B cell (primary cell): ENCODE measurements around the gene MAP3K14. TPM values are rescaled to one million over a fixed set of nuclear protein-coding genes. Genes with fewer than 3 reads are reported as not detected.

Source experiments
- ATAC-seq: fragments of 200-7000 bp; cut with Tn5 transposase; one replicate; pipeline ENCODE4 v1.10.0; 2021; ENCODE audit warnings: low read depth, mild to moderate bottlenecking, moderate number of reproducible peaks, moderate library complexity
- CTCF ChIA-PET: fragments of 350-600 bp; sonication (Branson Sonifier 250); formaldehyde crosslinking; loops from one replicate; lab custom pipeline; 2021; ENCODE audit warnings: antibody characterized with exemption, inconsistent platforms; lab: Charles Lee
- POLR2A ChIA-PET: fragments of 350-600 bp; sonication (Branson Sonifier 250); formaldehyde crosslinking; loops from one replicate; lab custom pipeline; 2021; ENCODE audit warnings: antibody characterized with exemption; lab: Charles Lee
- DNase-seq: peaks from one replicate; pipeline ENCODE4 v3.0.0; 2013
- H2AFZ ChIP-seq: 2 replicates; pipeline ENCODE4 v1.6.1; 2012; ENCODE audit warnings: mild to moderate bottlenecking, low read depth, low read length; ENCODE audit not compliant: insufficient read depth, poor library complexity, severe bottlenecking
- H3K27ac ChIP-seq, 2 donors: 1 replicate in 1 of 2; 2 replicates in 1 of 2; pipeline ENCODE4 v1.5.1; 2012 to 2013; ENCODE audit warnings: low read length in 2 of 2, mild to moderate bottlenecking in 2 of 2, moderate library complexity in 1 of 2
- H3K27me3 ChIP-seq, 4 experiments: fragments of 200-600 bp in 1 of 4; sonication (generic) in 1 of 4; replicated peaks in 1 of 4; 1 replicate in 2 of 4; 2 replicates in 2 of 4; pipeline versions ENCODE4 v1.6.1 to v1.7.0; 2013 to 2016; ENCODE audit warnings: low read length in 3 of 4, mild to moderate bottlenecking in 2 of 4, mixed read lengths in 1 of 4, moderate library complexity in 1 of 4; ENCODE audit not compliant: insufficient read depth in 4 of 4, control insufficient read depth in 3 of 4; ENCODE audit errors: control extremely low read depth in 1 of 4
- H3K36me3 ChIP-seq, 2 experiments: replicated peaks in 1 of 2; 1 replicate in 1 of 2; 2 replicates in 1 of 2; pipeline versions ENCODE4 v1.6.1 to v1.7.1; 2013; ENCODE audit warnings: low read length in 1 of 2; ENCODE audit not compliant: insufficient read depth in 2 of 2, control insufficient read depth in 1 of 2; ENCODE audit errors: control extremely low read depth in 1 of 2, extremely low read depth in 1 of 2
- H3K4me1 ChIP-seq, 2 donors: fragments of 200-600 bp in 1 of 2; sonication (generic) in 1 of 2; 1 replicate in 1 of 2; 2 replicates in 1 of 2; pipeline versions ENCODE4 v1.5.1 to v1.6.1; 2013 to 2017; ENCODE audit warnings: low read length in 2 of 2; ENCODE audit not compliant: control insufficient read depth in 2 of 2, insufficient read depth in 2 of 2
- H3K4me2 ChIP-seq: replicated peaks from 2 replicates; pipeline ENCODE3; 2012; ENCODE audit warnings: mild to moderate bottlenecking, low read depth, low read length; ENCODE audit not compliant: poor library complexity, severe bottlenecking
- H3K4me3 ChIP-seq, 5 experiments: fragments of 200-600 bp in 1 of 5; sonication (generic) in 1 of 5; 1 replicate in 3 of 5; 2 replicates in 2 of 5; pipeline versions ENCODE4 v1.5.1 to v1.7.0; 2011 to 2016; ENCODE audit warnings: low read length in 4 of 5, mild to moderate bottlenecking in 4 of 5, low read depth in 2 of 5, control low read depth in 1 of 5, moderate library complexity in 1 of 5; ENCODE audit not compliant: insufficient read depth in 1 of 5; ENCODE audit errors: control extremely low read depth in 1 of 5, extremely low read depth in 1 of 5
- H3K79me2 ChIP-seq: fragments of 200-600 bp; sonication (generic); one replicate; pipeline ENCODE4 v1.6.0; 2016; ENCODE audit warnings: low read length; ENCODE audit not compliant: control insufficient read depth, insufficient read depth
- H3K9ac ChIP-seq: fragments of 200-600 bp; sonication (generic); 2 replicates; pipeline ENCODE4 v1.6.1; 2017; ENCODE audit warnings: mild to moderate bottlenecking, low read length, moderate library complexity
- H3K9me3 ChIP-seq, 3 donors: one replicate each; pipeline versions ENCODE4 v1.6.1 to v1.7.1; 2013; ENCODE audit warnings: low read length in 2 of 3; ENCODE audit not compliant: control insufficient read depth in 2 of 3, insufficient read depth in 1 of 3; ENCODE audit errors: control extremely low read depth in 1 of 3
- H4K20me1 ChIP-seq: 2 replicates; pipeline ENCODE4 v1.6.0; 2012; ENCODE audit warnings: mild to moderate bottlenecking, low read length; ENCODE audit not compliant: insufficient read depth, control insufficient read depth, poor library complexity, severe bottlenecking
- H3K27ac Mint-ChIP-seq: one replicate; pipeline ENCODE4 v1.8.0; 2021; ENCODE audit warnings: mixed read lengths
- H3K27me3 Mint-ChIP-seq: one replicate; pipeline ENCODE4 v1.8.0; 2021; ENCODE audit warnings: mixed read lengths
- H3K4me1 Mint-ChIP-seq: one replicate; pipeline ENCODE4 v1.8.0; 2021; ENCODE audit warnings: mixed read lengths
- H3K4me3 Mint-ChIP-seq: one replicate; pipeline ENCODE4 v1.8.0; 2021; ENCODE audit warnings: mixed read lengths
- H3K9me3 Mint-ChIP-seq: one replicate; pipeline ENCODE4 v1.8.0; 2022; ENCODE audit warnings: mixed read lengths; ENCODE audit not compliant: insufficient read depth
- EZH2 ChIP-seq: IDR thresholded peaks from 2 replicates; pipeline ENCODE4 v1.6.1; 2012; ENCODE audit warnings: borderline replicate concordance, low read depth, mild to moderate bottlenecking, moderate library complexity, low read length; ENCODE audit not compliant: insufficient read depth, poor library complexity, severe bottlenecking
- WGBS: methylation state at CpG from one replicate; pipeline ENCODE4 v1.1.5; 2013; ENCODE audit warnings: missing lambda C conversion rate; ENCODE audit not compliant: insufficient coverage; 5-methylcytosine and 5-hydroxymethylcytosine counted together
- intact Hi-C: fragments of 100-400 bp; cut with micrococcal nuclease; formaldehyde crosslinking; loops from one replicate; pipeline ENCODE4 v1.10.0; 2022
- polyA plus RNA-seq: library from polyadenylated mRNA; depleted of rRNA; stranded (reverse); fragments of >200 nt; gene quantifications from 2 replicates; pipeline ENCODE4 v1.2.3, GENCODE V29; 2012
- total RNA-seq, 2 donors: library from RNA; stranded (reverse); fragments of 120-200 nt in 1 of 2; gene quantifications; 1 replicate in 1 of 2; 2 replicates in 1 of 2; pipeline versions ENCODE4 v1.2.3 to v1.2.4, GENCODE V29; 2013 to 2022
- TF ChIP-seq, protein P1 (sequence below): fragments of 200-600 bp; IDR thresholded peaks from one replicate; pipeline ENCODE4 v1.8.0; 2022; ENCODE audit warnings: antibody characterized with exemption, mild to moderate bottlenecking

MAP3K14 gene
- total and polyA plus RNA-seq, 2 donors (not counting 1 experiment from before 2014, with no cell fraction given), result 66.1 to 84.1 TPM

GRCh38 chr17:45224671-45225050 is 92.2 kb downstream of the MAP3K14 start:
- Histone ChIP-seq H3K27me3 (no peaks in the 10 kb centered on the region), H3K9ac (peak overlapping the region; percentile 97), H4K20me1 (no peaks in the 10 kb centered on the region), H3K4me1 (peaks cover 67 to 83% of the 10 kb centered on the region in 2 donors), H3K79me2 (peaks cover 79% of the 10 kb centered on the region), H3K9me3 (no peaks in the 10 kb centered on the region), H3K36me3 (peaks cover 0 to 3% of the 10 kb centered on the region in 2 experiments), H3K4me2 (peak overlapping the region; percentile 92), H3K27ac (peak overlapping the region; percentile 99 to 100), H3K4me3 (peak overlapping the region; percentile 62 to 96 (median 90)), H2AFZ (no peak overlapping the region)
- ATAC-seq (no peak), DNase-seq (peak; percentile 32)
- intact Hi-C loops, result no loop called here
- TF ChIP-seq EZH2, result no peak
- TF ChIP-seq, protein P1, sequence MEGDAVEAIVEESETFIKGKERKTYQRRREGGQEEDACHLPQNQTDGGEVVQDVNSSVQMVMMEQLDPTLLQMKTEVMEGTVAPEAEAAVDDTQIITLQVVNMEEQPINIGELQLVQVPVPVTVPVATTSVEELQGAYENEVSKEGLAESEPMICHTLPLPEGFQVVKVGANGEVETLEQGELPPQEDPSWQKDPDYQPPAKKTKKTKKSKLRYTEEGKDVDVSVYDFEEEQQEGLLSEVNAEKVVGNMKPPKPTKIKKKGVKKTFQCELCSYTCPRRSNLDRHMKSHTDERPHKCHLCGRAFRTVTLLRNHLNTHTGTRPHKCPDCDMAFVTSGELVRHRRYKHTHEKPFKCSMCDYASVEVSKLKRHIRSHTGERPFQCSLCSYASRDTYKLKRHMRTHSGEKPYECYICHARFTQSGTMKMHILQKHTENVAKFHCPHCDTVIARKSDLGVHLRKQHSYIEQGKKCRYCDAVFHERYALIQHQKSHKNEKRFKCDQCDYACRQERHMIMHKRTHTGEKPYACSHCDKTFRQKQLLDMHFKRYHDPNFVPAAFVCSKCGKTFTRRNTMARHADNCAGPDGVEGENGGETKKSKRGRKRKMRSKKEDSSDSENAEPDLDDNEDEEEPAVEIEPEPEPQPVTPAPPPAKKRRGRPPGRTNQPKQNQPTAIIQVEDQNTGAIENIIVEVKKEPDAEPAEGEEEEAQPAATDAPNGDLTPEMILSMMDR, result no peak
- H3K9me3 Mint-ChIP-seq, result no peaks in the 10 kb centered on the region
- POLR2A ChIA-PET, result interaction anchor here (1.7 to 3.0 kb wide), 3 partner anchors 23 to 93 kb away, joined by 6 to 51 read pairs (median 22); partner anchors contain the start of genes HEXIM1 and MAP3K14
- CTCF ChIA-PET, result interaction anchor here (0.7 to 15.7 kb wide), 2 partner anchors 15 to 89 kb away, joined by 3 to 737 read pairs; partner anchors contain the start of gene ACBD4
- peak overlapping the region; percentile 99 for H3K27ac Mint-ChIP-seq
- peak overlapping the region; percentile 100 for H3K4me3 Mint-ChIP-seq
- peaks cover 78% of the 10 kb centered on the region for H3K4me1 Mint-ChIP-seq
- no peaks in the 10 kb centered on the region for H3K27me3 Mint-ChIP-seq
- WGBS, result 40% methylated on average over 9 of the region's 9 CpGs
